ENCODE data around the gene NACA2. TPM values are rescaled to one million over a fixed set of nuclear protein-coding genes. Genes with fewer than 3 reads are reported as not detected.
A peak's percentile ranks its signal among the peaks of the same experiment; 100 is the strongest.

NACA2 gene
- total and polyA plus RNA-seq, 2 of the 8 experiments (the other 6 are each of a cell fraction or from before 2014, with no cell fraction given), result not detected

- ChIA-PET CTCF (ENCODE audit: partially characterized antibody) (no interaction called here), POLR2A (ENCODE audit: partially characterized antibody) (no interaction called here)
- no peak for FAIRE-seq
- Histone ChIP-seq H4K20me1 (replicated peaks in 1 of 2; ENCODE audit: control insufficient read depth in 1 of 2, insufficient read depth in 2 of 2, low read length in 2 of 2) (no peaks in the 10 kb centered on the region), H2BK15ac (ENCODE audit: low read length) (no peak overlapping the region), H2AK5ac (ENCODE audit: low read depth, low read length) (no peak overlapping the region), H3K4me3 (ENCODE audit: extremely low read depth in 1 of 4, insufficient read depth in 2 of 4, low read depth in 3 of 4, low read length in 4 of 4) (no peak overlapping the region), H3K79me1 (ENCODE audit: low read depth, low read length) (no peaks in the 10 kb centered on the region), H3K18ac (ENCODE audit: extremely low read depth, low read length) (no peak overlapping the region), H3K79me2 (ENCODE audit: control insufficient read depth in 1 of 2, insufficient read depth in 2 of 2, low read length in 2 of 2) (no peaks in the 10 kb centered on the region), H2AFZ (ENCODE audit: low read length) (0 out of 2 replicates have a peak overlapping the region, but pooled peaks have one; percentile 5), H2BK5ac (ENCODE audit: low read depth, low read length) (no peak overlapping the region), H2BK20ac (ENCODE audit: low read length) (no peak overlapping the region), H4K8ac (ENCODE audit: extremely low read depth, insufficient read depth, low read length) (no peak overlapping the region), H3K4ac (replicated peaks; ENCODE audit: insufficient read length, low read depth, low read length) (no peak overlapping the region), H3K23ac (ENCODE audit: insufficient read length) (no peak overlapping the region), H3K56ac (replicated peaks; ENCODE audit: insufficient read length, low read depth, low read length) (no peak overlapping the region), H3K14ac (ENCODE audit: insufficient read length) (no peak overlapping the region), H3K36me3 (ENCODE audit: control insufficient read depth in 2 of 4, insufficient read depth in 4 of 4, low read length in 3 of 4) (no peaks in the 10 kb centered on the region), H3K27me3 (replicated peaks in 1 of 4; ENCODE audit: control insufficient read depth in 3 of 4, extremely low read depth in 1 of 4, insufficient read depth in 3 of 4, low read length in 3 of 4) (no peaks in the 10 kb centered on the region; a peak in 1 of 7 replicates), H4K5ac (ENCODE audit: insufficient read length, low read depth, low read length) (no peak overlapping the region), H3K27ac (ENCODE audit: low read depth, low read length) (no peak overlapping the region), H3K9me3 (ENCODE audit: insufficient read depth in 2 of 2, low read depth in 1 of 2, low read length in 1 of 2) (no peaks in the 10 kb centered on the region), H3K4me1 (replicated peaks in 1 of 4; ENCODE audit: control insufficient read depth in 3 of 4, insufficient read depth in 4 of 4, low read length in 3 of 4) (no peaks in the 10 kb centered on the region), H3K9ac (replicated peaks in 1 of 4; ENCODE audit: extremely low read depth in 1 of 4, low read depth in 3 of 4, low read length in 3 of 4) (no peak overlapping the region), H2BK12ac (ENCODE audit: low read depth, low read length) (no peak overlapping the region), H4K91ac (replicated peaks; ENCODE audit: insufficient read length, low read length) (no peak overlapping the region), H2BK120ac (replicated peaks; ENCODE audit: low read depth, low read length) (no peak overlapping the region), H3K23me2 (ENCODE audit: low read depth, low read length) (no peaks in the 10 kb centered on the region), H3K4me2 (ENCODE audit: insufficient read depth in 1 of 2, low read depth in 2 of 2, low read length in 2 of 2) (no peak overlapping the region)
- no peak for DNase-seq (ENCODE audit: low read depth in 1 of 2, low spot score in 2 of 2)
- WGBS, 2 experiments (ENCODE audit: extremely low coverage in 1 of 2, insufficient coverage in 1 of 2, insufficient read length in 1 of 2, insufficient replicate concordance in 2 of 2, low coverage in 1 of 2, low lambda C conversion rate in 2 of 2, missing lambda C conversion rate in 1 of 2), result 81% methylated on average over 3 of the region's 3 CpGs; no CpG with 5 or more reads in 1 of the 2 experiments
- TF ChIP-seq ATF3 (IDR thresholded peaks at IDR 0.05; ENCODE audit: insufficient read depth, low read depth, low read length), result no peak
- no peak for TF ChIP-seq EP300 (IDR thresholded peaks at IDR 0.05; ENCODE audit: borderline replicate concordance in 1 of 2, low read depth in 2 of 2, low read length in 2 of 2)
- no peak for TF ChIP-seq CHD2 (IDR thresholded peaks at IDR 0.05; ENCODE audit: low read length)
- TF ChIP-seq HDAC6 (IDR thresholded peaks at IDR 0.05; ENCODE audit: low read depth, low read length), result no peak
- no peak for TF ChIP-seq TAF7 (optimal IDR thresholded peaks at IDR 0.05; ENCODE audit: borderline replicate concordance, low read depth, low read length)
- no peak for TF ChIP-seq SRF (IDR thresholded peaks at IDR 0.05; ENCODE audit: low read depth, low read length)
- TF ChIP-seq RBBP5 (IDR thresholded peaks at IDR 0.05; ENCODE audit: borderline replicate concordance, low read depth, low read length), result no peak
- no peak for TF ChIP-seq TBP (IDR thresholded peaks at IDR 0.05; ENCODE audit: low read depth, low read length)
- TF ChIP-seq POLR2A (IDR thresholded peaks at IDR 0.05; ENCODE audit: control extremely low read depth in 1 of 2, low read depth in 2 of 2, low read length in 2 of 2), result no peak
- no peak for TF ChIP-seq JUN (IDR thresholded peaks at IDR 0.05; ENCODE audit: low read depth, low read length)
- TF ChIP-seq TCF12 (IDR thresholded peaks at IDR 0.05; ENCODE audit: low read depth, low read length), result no peak
- TF ChIP-seq SIN3A (conservative IDR thresholded peaks at IDR 0.05 in 1 of 2, IDR thresholded peaks at IDR 0.05 in 1 of 2; ENCODE audit: low read depth in 1 of 2, low read length in 2 of 2), result no peak
- no peak for TF ChIP-seq CEBPB (IDR thresholded peaks at IDR 0.05; ENCODE audit: low read depth, low read length)
- no peak for TF ChIP-seq SUZ12 (IDR thresholded peaks at IDR 0.05; ENCODE audit: low read length)
Observed at GRCh38 chr17:61597607-61598006, 6.6 kb upstream of the NACA2 start.
